Subcutaneous adipose tissue (tissue), 4 donors: Measurements from ENCODE around the gene FYB1. TPM values are rescaled to one million over a fixed set of nuclear protein-coding genes. Genes with fewer than 3 reads are reported as not detected.

Experiments used
- total RNA-seq, 4 donors: library from RNA; depleted of rRNA; stranded (reverse); fragments of >200 nt; gene quantifications; one replicate each; pipeline ENCODE4 v1.1.0, GENCODE V29; 2016
- TF ChIP-seq, protein P1 (sequence below): fragments of 450-650 bp; IDR thresholded peaks from one replicate; pipeline ENCODE4 v1.5.1; 2016; ENCODE audit warnings: low read depth, mild to moderate bottlenecking, control low read depth, antibody characterized with exemption, moderate library complexity

FYB1 gene
- total RNA-seq, 4 donors from 2014 or later = 7.5 to 80.6 (median 26.7) TPM

GRCh38 chr5:39158786-39159185 is 60.6 kb downstream of the FYB1 start:
- TF ChIP-seq, protein P1, sequence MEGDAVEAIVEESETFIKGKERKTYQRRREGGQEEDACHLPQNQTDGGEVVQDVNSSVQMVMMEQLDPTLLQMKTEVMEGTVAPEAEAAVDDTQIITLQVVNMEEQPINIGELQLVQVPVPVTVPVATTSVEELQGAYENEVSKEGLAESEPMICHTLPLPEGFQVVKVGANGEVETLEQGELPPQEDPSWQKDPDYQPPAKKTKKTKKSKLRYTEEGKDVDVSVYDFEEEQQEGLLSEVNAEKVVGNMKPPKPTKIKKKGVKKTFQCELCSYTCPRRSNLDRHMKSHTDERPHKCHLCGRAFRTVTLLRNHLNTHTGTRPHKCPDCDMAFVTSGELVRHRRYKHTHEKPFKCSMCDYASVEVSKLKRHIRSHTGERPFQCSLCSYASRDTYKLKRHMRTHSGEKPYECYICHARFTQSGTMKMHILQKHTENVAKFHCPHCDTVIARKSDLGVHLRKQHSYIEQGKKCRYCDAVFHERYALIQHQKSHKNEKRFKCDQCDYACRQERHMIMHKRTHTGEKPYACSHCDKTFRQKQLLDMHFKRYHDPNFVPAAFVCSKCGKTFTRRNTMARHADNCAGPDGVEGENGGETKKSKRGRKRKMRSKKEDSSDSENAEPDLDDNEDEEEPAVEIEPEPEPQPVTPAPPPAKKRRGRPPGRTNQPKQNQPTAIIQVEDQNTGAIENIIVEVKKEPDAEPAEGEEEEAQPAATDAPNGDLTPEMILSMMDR = no peak

GRCh38 chr5:39158127-39158593 is 61.2 kb downstream of the FYB1 start:
- TF ChIP-seq, protein P1 = no peak

DNA sequence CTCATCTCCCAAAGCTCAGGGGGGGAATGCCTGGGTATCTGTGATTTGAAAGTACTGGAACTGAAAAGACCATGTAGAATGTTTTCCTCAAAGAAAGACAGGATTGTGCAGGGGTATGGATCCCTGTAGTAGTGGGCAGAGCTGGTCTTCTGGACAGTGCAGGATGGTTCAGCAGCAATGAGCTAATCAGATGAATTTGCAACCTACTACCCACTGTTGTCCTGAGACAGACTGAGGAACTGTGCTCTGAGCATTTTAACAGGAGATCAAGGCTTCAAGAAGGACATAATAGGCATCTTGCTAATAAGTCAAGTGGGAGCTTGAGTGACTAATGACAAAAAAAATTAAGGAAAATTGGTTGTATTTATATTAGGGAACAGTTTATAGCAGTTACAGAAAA is 61.7 kb downstream of the FYB1 start:
- TF ChIP-seq, protein P1 = no peak

DNA sequence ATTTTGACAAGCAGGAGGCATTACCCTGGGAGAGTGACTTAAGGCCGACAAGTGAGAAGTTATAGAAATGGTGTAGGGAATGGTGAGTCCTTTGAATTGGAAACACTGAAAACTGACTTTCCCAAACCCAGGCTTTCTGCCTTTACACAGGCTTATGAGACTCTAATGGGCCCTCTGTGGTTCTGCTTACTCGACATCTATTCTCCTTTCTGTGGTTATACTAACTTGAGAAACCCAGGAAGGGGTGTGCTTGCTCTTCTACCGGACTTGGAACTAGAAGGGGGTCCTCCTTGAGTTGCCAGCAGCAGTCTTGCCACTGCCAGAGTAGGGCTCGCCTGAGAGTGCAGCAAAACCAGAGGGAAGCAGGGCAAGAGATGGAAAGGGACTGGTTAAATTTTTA is 63.3 kb downstream of the FYB1 start:
- TF ChIP-seq, protein P1 = no peak

- TF ChIP-seq, protein P1 = no peak
Observed at GRCh38 chr5:39151745-39152144, 67.6 kb downstream of the FYB1 start.

DNA sequence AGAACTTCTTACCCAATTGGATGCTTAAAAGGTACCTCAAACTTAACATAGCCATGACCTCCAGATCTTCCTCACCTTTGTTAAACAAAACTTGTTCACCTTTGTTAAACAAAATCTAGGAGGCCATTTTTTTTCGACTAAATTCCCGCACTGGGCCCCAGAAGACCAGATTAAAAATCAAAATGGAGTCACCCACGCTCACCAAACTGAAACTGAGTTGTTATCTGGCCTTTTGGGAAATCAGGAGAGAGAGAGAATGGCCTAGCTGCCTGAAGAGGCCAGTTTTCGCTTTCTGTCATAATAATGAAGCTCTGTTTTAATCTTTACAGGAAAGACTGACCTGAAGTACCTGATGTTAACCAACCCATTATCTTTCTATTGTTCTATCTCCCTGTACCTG is 69.4 kb downstream of the FYB1 start:
- TF ChIP-seq, protein P1 = no peak

DNA sequence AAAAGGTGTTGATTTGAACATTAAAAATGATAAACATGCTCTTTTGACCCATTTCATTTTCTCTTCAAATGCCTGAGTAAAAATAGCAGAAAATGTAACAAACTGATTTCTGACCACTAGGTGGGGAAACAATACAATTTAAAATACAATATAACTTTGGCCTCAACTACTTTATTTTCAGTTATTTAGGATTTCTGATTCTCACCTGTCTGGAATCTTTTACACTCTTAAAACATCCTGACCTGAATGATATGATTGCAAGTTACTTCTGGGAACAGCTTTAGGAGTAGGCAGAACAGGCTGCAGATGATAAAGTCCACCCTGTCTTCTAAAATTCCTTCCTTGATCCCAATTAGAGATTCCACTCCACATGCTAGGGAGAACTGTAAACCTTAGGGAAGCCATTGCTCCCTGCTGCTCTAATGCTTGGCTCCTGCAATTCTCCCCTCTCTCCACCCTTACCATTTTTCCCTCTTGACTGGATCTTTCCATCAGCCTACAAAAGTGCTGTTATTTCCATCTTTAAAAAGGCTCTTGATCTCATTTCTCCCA is 70.3 kb downstream of the FYB1 start:
- TF ChIP-seq, protein P1 = no peak
